PC-9 (cell line): ENCODE results near the gene MTF2.

Experiments used
- CTCF ChIP-seq: fragments of 200-600 bp; sonication (generic); conservative IDR thresholded peaks from 2 replicates; pipeline ENCODE4 v1.6.1; 2017; ENCODE audit warnings: mixed run types, antibody characterized with exemption, mild to moderate bottlenecking, moderate library complexity
- EZH2 ChIP-seq: fragments of 200-600 bp; sonication (generic); IDR thresholded peaks from 2 replicates; pipeline ENCODE4 v1.8.0; 2017; ENCODE audit warnings: antibody characterized with exemption, low read depth

- TF ChIP-seq CTCF (no peak), EZH2 (no peak)
Measured at GRCh38 chr1:93186667-93187066, 107.6 kb downstream of the MTF2 start.
